Dermis microvascular lymphatic vessel endothelial cell (primary cell): ENCODE results near the gene ST3GAL6. TPM values are rescaled to one million over a fixed set of nuclear protein-coding genes. Genes with fewer than 3 reads are reported as not detected.
"Not testable (repeated sequence)": the region's sequence is repeated elsewhere in the genome, so short reads cannot be mapped to it uniquely, and the experiment has no call there.

Source experiments
- DNase-seq, 2 donors: peaks; one replicate each; pipeline versions ENCODE4 v3.0.0 to v3.0.0-alpha.2; 2010; ENCODE audit warnings: low read depth in 2 of 2
- total RNA-seq: library from RNA; depleted of rRNA; stranded (reverse); fragments of >200 nt; gene quantifications from 2 replicates; pipeline ENCODE4 v1.2.1, GENCODE V29; 2014

Gene ST3GAL6
- total RNA-seq, 1 donor from 2014 or later = 7.2 TPM

- no peak for DNase-seq
Observed at GRCh38 chr3:98799479-98799878, 36.3 kb downstream of the ST3GAL6 start.

- no peak for DNase-seq
Observed at GRCh38 chr3:98800401-98800800, 37.3 kb downstream of the ST3GAL6 start.

GRCh38 chr3:98801043-98801747 lies 38.1 kb downstream of the ST3GAL6 start:
- no peak for DNase-seq

- DNase-seq = no peak
Observed at GRCh38 chr3:98805571-98805970, 42.4 kb downstream of the ST3GAL6 start.

- no peak for DNase-seq
Observed at GRCh38 chr3:98806521-98806920, 43.4 kb downstream of the ST3GAL6 start.

GRCh38 chr3:98807011-98807410 lies 43.9 kb downstream of the ST3GAL6 start:
- DNase-seq = no peak

GRCh38 chr3:98807561-98807960 lies 44.4 kb downstream of the ST3GAL6 start:
- DNase-seq = no peak

GRCh38 chr3:98808071-98808470 lies 44.9 kb downstream of the ST3GAL6 start:
- no peak for DNase-seq

- peak; percentile 47 to 83 for DNase-seq
Observed at GRCh38 chr3:98809557-98809956, 46.4 kb downstream of the ST3GAL6 start.

- DNase-seq = peak in 1 of 2 donors; percentile 40
Observed at GRCh38 chr3:98811048-98811447, 47.9 kb downstream of the ST3GAL6 start.

- DNase-seq = peak; percentile 34 to 58
Observed at GRCh38 chr3:98812851-98813374, 49.8 kb downstream of the ST3GAL6 start.

GRCh38 chr3:98814817-98815420 lies 51.8 kb downstream of the ST3GAL6 start:
- DNase-seq = peak in 1 of 2 donors; percentile 46

GRCh38 chr3:98817547-98818041 lies 54.5 kb downstream of the ST3GAL6 start:
- DNase-seq = peak; percentile 55 to 62

GRCh38 chr3:98821063-98821462 lies 57.9 kb downstream of the ST3GAL6 start:
- no peak for DNase-seq

- DNase-seq = peak in 1 of 2 donors; percentile 33
Observed at GRCh38 chr3:98823791-98824190, 60.7 kb downstream of the ST3GAL6 start.

GRCh38 chr3:98824256-98824655 lies 61.1 kb downstream of the ST3GAL6 start:
- peak in 1 of 2 donors; percentile 17 for DNase-seq

- DNase-seq = no peak
Observed at GRCh38 chr3:98826126-98826525, 63.0 kb downstream of the ST3GAL6 start.

- no peak for DNase-seq
Observed at GRCh38 chr3:98827221-98827920, 64.2 kb downstream of the ST3GAL6 start.

- no peak for DNase-seq
Observed at GRCh38 chr3:98829246-98829832, 66.2 kb downstream of the ST3GAL6 start.

- DNase-seq = not testable (repeated sequence)
Observed at GRCh38 chr3:98831060-98831459, 67.9 kb downstream of the ST3GAL6 start.

GRCh38 chr3:98839846-98840245 lies 76.7 kb downstream of the ST3GAL6 start:
- DNase-seq = no peak
